ENCODE data around the gene PRRT3. TPM values are rescaled to one million over a fixed set of nuclear protein-coding genes. Genes with fewer than 3 reads are reported as not detected.

The PRRT3 gene
- total and polyA plus RNA-seq, 2 of the 4 experiments (the other 2 are of a cell fraction) = 0.72 to 4.2 TPM

- no peak overlapping the region for H3K4me3 ChIP-seq (ENCODE audit: insufficient read depth, low read depth, low read length)
- peaks cover 30% of the 10 kb centered on the region for H3K4me1 ChIP-seq (ENCODE audit: control insufficient read depth, insufficient read depth, low read length)
- H3K18ac ChIP-seq (ENCODE audit: low read depth, low read length) = no peak overlapping the region
- peak overlapping the region; percentile 63 for H2AK9ac ChIP-seq (replicated peaks; ENCODE audit: low read depth, low read length, poor library complexity)
- H2BK15ac ChIP-seq (ENCODE audit: low read depth, low read length) = no peak overlapping the region
- TF ChIP-seq MXI1 (IDR thresholded peaks at IDR 0.05; ENCODE audit: borderline replicate concordance, low read depth, low read length) (no peak), SMC3 (IDR thresholded peaks at IDR 0.05; ENCODE audit: low read depth, low read length) (no peak), RAD21 (IDR thresholded peaks at IDR 0.05; ENCODE audit: low read length) (no peak)
- dilution Hi-C loops (cut with HindIII; ENCODE audit: low sequenced_read_pairs, unreplicated experiment) = no loop called here
- 0 out of 2 replicates have a peak overlapping the region, but pooled peaks have one; percentile 33 for H2AK5ac ChIP-seq (ENCODE audit: low read depth, low read length)
- H3K9me3 ChIP-seq (ENCODE audit: control insufficient read depth, insufficient read depth, low read length) = no peaks in the 10 kb centered on the region
- no peak for DNase-seq
- in situ Hi-C loops (cut with MboI; ENCODE audit: low sequenced_read_pairs) = no loop called here
- no peak for ATAC-seq (ENCODE audit: low read depth)
- BruUV-seq (replicated peaks) = no TSS peak
- H3K56ac ChIP-seq (ENCODE audit: extremely low read depth, insufficient read depth, low read length) = no peak overlapping the region
- H4K91ac ChIP-seq (ENCODE audit: insufficient read depth, low read depth, low read length) = no peak overlapping the region
- no peak overlapping the region for H2BK5ac ChIP-seq (ENCODE audit: low read depth, low read length, poor library complexity, severe bottlenecking)
- POLR2A ChIA-PET (ENCODE audit: unreplicated experiment) = no interaction called here
- H3K14ac ChIP-seq (replicated peaks; ENCODE audit: low read depth, low read length) = no peak overlapping the region
- no peak overlapping the region for H2AFZ ChIP-seq (replicated peaks; ENCODE audit: low read length, poor library complexity)
- no peak overlapping the region for H3K23ac ChIP-seq (ENCODE audit: low read depth, low read length)
- no peak overlapping the region; the same call in 1 of the 2 replicates for H3K4ac ChIP-seq (ENCODE audit: low read depth, low read length)
- H3K27ac ChIP-seq (ENCODE audit: insufficient read depth, low read length) = no peak overlapping the region
- no peak overlapping the region for H2BK120ac ChIP-seq (ENCODE audit: low read depth, low read length)
- H4K5ac ChIP-seq (ENCODE audit: low read depth, low read length) = no peak overlapping the region
- no peak overlapping the region for H2BK20ac ChIP-seq (ENCODE audit: low read depth, low read length)
- H3K27me3 ChIP-seq (ENCODE audit: control insufficient read depth, insufficient read depth, low read length) = no peaks in the 10 kb centered on the region
- CTCF ChIA-PET = no interaction called here
- H3K4me2 ChIP-seq (ENCODE audit: low read depth, low read length) = no peak overlapping the region
- 100% methylated on average over 1 of the region's 8 CpGs; no CpG with 5 or more reads in 1 of the 2 experiments for WGBS, 2 experiments (ENCODE audit: extremely low coverage in 2 of 2, insufficient read length in 1 of 2)
- H4K8ac ChIP-seq (ENCODE audit: low read depth in 2 of 2, low read length in 2 of 2) = no peak overlapping the region
- peaks cover 11% of the 10 kb centered on the region for H3K9me1 ChIP-seq (ENCODE audit: insufficient read depth, low read length)
- intact Hi-C loops (cut with micrococcal nuclease) = loop anchor here (5.0 kb wide), 1 partner anchor 201 kb away; no protein-coding TSS in a partner anchor
- no peaks in the 10 kb centered on the region for H4K20me1 ChIP-seq (ENCODE audit: insufficient read depth, low read length)
- no peak overlapping the region for H3K9ac ChIP-seq (ENCODE audit: low read depth, low read length)
- H3K79me1 ChIP-seq (ENCODE audit: low read depth in 1 of 2, low read length in 2 of 2) = peaks cover 7 to 38% of the 10 kb centered on the region in 2 experiments; a peak in 3 of 4 replicates
- peaks cover 3% of the 10 kb centered on the region; the same call in 1 of the 2 replicates for H3K36me3 ChIP-seq (ENCODE audit: control insufficient read depth, insufficient read depth, low read length)
Observed at GRCh38 chr3:9918261-9919038, 33.8 kb downstream of the PRRT3 start.
